T-cell (primary cell): ENCODE results near the gene PRADC1. TPM values are rescaled to one million over a fixed set of nuclear protein-coding genes. Genes with fewer than 3 reads are reported as not detected.

ENCODE experiments used
- total RNA-seq, 35 experiments: library from RNA in 6 of 35; stranded (reverse) in 6 of 35; fragments of 120-200 nt in 1 of 35; gene quantifications; one replicate each; pipeline versions ENCODE4 v1.2.1 to v1.2.4 and lab custom pipeline; 2013 to 2026

The PRADC1 gene
- total RNA-seq, 5 donors from 2014 or later (not counting 1 experiment from before 2014, with no cell fraction given): 6.1 to 9.9 (median 6.4) TPM

Other genes starting within 250 kb of the PRADC1 start
- 10 to 100 TPM in 2 of 5 donors, 1 to 10 TPM in 3; 6.3 to 14.2 (median 9.7) TPM for gene SFXN5, start 161.5 kb downstream of the PRADC1 start, total RNA-seq
- 10 to 100 TPM in 4 of 5 donors, 1 to 10 TPM in 1; 7.9 to 15.2 (median 11.0) TPM for gene RAB11FIP5, start 120.3 kb downstream of the PRADC1 start, total RNA-seq
- not detected for gene NOTO, start 30.7 kb downstream of the PRADC1 start, total RNA-seq
- gene SMYD5, start 19.0 kb downstream of the PRADC1 start, total RNA-seq: 10 to 100 TPM; 38.2 to 56.9 (median 44.5) TPM
- 100 to 1,000 TPM; 120 to 210 (median 193) TPM for gene CCT7, start 1.1 kb upstream of the PRADC1 start, total RNA-seq
- 10 to 100 TPM; 17.6 to 23.7 (median 19.6) TPM for gene FBXO41, start 51.2 kb upstream of the PRADC1 start, total RNA-seq
- gene EGR4, start 60.3 kb upstream of the PRADC1 start, total RNA-seq: under 1 TPM in 4 of 5 donors, not detected in 1; 0.09 to 0.35 (median 0.19) TPM
- 10 to 100 TPM; 25.1 to 31.1 (median 27.3) TPM for gene ALMS1, start 152.6 kb upstream of the PRADC1 start, total RNA-seq